HG03565 (cell line): Measurements from ENCODE around the gene USP5.

Experiments
- ATAC-seq: cut with Tn5 transposase; IDR thresholded peaks from one replicate; pipeline ENCODE4 v1.9.1; 2021; ENCODE audit warnings: mild to moderate bottlenecking, moderate library complexity; ENCODE audit not compliant: unreplicated experiment

The USP5 gene

DNA sequence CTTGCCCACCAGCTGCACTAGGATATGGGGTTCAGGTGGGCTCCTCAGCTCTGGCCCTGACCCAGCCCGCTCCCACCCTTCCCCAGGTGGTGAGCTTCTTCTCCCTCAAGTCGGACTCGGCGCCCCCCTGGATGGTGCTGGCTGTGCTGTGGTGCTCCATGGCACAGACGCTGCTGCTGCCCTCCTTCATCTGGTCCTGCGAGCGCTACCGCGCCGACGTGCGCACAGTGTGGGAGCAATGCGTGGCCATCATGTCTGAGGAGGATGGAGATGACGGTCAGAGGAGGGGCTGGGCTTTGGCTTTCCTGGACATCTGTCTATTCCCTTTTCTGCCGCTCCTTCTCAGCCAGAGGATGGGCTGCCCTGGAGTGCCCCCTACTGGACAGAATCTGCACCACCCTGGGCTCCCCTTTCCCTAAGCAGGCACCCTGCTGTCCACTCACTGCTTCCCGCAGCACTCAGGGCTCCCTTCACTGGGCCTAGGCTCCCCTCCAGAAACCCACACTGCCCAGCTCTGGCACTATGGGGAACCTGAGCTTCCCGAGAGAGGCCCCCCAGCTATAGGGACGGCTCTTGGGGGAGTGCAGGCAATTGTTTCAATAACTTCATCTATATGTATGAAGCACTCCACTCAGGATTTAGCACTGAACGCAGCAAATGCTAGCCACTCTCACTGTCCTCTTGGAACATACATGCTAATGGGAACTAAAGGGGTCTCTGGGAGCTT, 26.4 kb upstream of the USP5 start:
- no peak for ATAC-seq

GRCh38 chr12:6826125-6826733, 25.7 kb upstream of the USP5 start:
- no peak for ATAC-seq

DNA sequence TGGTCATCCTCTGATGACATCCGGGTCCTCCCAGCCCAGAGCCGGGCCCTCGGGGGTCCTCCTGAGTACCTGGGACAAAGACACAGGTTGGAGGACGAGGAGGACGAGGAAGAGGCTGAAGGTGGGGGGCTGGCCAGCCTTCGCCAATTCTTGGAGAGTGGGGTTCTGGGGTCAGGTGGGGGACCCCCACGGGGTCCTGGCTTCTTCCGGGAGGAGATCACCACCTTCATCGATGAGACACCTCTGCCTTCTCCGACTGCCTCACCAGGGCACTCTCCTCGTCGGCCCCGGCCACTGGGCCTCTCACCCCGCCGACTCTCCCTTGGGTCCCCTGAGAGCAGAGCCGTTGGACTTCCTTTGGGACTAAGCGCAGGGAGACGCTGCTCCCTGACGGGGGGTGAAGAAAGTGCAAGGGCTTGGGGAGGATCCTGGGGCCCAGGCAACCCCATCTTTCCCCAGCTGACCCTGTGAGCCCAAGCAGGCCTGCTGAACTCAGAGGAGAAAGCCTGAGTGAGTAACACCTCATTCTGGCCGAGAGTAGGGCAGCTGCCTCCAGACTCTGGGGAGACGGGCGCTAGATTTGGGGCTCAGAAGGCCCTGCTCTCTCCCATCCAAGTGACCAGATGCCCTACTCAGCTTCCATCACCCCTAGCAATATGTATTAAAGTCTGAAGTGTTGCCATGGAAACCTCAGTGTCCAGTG, 25.1 kb upstream of the USP5 start:
- ATAC-seq, result no peak

- no peak for ATAC-seq
Observed at GRCh38 chr12:6827437-6827911, 24.5 kb upstream of the USP5 start.

DNA sequence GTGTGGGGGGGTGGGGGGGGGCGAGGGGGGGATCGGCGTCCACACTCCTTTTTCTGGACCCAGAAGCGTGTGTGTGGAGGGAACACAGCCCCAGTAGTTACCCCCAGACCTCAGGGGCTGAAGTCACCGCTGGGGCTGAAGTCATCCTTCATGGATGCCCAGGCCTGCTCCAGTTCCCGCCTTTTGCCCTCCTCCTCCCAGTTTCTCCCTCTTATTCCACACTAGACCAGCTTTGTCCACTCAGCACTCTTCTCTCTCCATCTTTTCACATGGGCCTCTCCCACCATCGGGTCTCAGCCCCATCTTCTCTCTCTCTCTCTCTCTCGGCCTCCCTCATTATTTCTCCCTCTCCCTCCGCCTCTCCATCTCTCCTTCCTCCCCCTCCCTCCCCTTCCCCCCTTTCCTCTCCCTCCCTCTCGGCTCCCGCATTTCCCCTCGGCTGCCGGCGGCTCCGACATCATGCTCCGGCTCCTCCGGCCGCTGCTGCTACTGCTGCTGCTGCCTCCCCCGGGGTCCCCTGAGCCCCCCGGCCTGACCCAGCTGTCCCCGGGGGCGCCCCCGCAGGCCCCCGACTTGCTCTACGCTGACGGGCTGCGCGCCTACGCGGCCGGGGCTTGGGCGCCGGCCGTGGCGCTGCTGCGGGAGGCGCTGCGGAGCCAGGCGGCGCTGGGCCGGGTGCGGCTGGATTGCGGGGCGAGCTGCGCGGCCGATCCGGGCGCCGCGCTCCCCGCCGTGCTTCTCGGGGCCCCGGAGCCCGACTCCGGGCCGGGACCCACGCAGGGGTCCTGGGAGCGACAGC, 23.8 kb upstream of the USP5 start, which contains the start of gene P3H3:
Gene P3H3, plus strand, starts transcription at position 426 of the 799 bp plus-strand sequence. Its CDS starts 34 bp downstream, at position 460.
- ATAC-seq, result no peak

DNA sequence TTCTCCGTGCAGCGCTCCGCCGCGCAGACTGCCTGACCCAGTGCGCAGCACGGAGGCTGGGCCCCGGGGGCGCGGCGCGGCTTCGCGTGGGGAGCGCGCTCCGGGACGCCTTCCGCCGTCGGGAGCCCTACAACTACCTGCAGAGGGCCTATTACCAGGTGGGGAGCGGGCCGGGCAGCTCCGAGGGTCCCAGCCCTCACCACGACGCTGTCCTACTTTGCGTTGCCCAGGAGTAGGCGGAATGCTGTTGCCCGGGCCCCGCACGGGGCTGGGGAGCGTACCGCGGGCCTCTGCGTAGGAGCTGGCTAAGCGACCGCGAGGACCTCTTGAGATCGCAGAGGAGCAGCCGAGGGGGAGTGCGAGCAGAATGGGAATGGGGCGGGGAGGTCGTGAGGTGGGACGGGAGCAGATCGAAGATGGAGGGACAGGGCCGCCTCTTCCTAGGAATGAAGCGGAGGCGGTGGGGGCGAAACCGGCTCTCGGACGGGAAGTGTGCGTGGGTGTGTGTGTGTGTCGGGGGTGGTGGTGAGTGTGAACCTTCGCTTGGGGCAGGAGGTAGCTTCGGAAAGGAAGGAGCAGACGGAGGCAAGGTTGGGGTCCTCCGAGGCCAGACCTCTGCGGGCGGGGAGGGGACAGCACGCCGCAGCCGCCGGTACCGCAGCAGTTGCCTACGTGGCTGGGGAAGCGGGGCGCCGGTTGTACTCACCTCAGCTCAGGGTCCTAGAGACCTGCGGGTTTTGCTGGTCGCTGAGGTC, 23.0 kb upstream of the USP5 start:
- ATAC-seq, result no peak

- ATAC-seq, result no peak
Observed at GRCh38 chr12:6829536-6830220, 22.3 kb upstream of the USP5 start.

DNA sequence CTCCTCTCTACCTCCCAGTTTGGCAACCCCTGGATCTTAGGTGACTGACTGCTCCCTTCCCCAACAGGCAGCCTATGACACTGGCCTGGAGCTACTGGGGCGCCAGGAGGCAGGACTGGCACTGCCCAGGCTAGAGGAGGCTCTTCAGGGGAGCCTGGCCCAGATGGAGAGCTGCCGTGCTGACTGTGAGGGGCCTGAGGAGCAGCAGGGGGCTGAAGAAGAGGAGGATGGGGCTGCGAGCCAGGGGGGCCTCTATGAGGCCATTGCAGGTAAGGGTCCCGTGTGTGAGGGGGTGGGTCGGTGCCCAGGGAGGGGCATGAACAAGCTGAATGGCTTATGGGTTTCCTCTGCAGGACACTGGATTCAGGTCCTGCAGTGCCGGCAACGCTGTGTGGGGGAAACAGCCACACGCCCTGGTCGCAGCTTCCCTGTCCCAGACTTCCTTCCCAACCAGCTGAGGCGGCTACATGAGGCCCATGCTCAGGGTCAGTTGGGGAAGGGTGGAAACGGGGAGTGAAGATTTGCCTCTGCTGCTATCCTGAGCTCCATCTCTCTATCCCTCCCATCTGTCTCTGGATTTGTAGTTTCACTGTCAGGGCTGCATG, 21.6 kb upstream of the USP5 start:
- ATAC-seq, result no peak

GRCh38 chr12:6830999-6831398, 21.0 kb upstream of the USP5 start:
- no peak for ATAC-seq

GRCh38 chr12:6831450-6831995, 20.4 kb upstream of the USP5 start:
- no peak for ATAC-seq

- ATAC-seq, result no peak
Observed at GRCh38 chr12:6832125-6832524, 19.8 kb upstream of the USP5 start.

DNA sequence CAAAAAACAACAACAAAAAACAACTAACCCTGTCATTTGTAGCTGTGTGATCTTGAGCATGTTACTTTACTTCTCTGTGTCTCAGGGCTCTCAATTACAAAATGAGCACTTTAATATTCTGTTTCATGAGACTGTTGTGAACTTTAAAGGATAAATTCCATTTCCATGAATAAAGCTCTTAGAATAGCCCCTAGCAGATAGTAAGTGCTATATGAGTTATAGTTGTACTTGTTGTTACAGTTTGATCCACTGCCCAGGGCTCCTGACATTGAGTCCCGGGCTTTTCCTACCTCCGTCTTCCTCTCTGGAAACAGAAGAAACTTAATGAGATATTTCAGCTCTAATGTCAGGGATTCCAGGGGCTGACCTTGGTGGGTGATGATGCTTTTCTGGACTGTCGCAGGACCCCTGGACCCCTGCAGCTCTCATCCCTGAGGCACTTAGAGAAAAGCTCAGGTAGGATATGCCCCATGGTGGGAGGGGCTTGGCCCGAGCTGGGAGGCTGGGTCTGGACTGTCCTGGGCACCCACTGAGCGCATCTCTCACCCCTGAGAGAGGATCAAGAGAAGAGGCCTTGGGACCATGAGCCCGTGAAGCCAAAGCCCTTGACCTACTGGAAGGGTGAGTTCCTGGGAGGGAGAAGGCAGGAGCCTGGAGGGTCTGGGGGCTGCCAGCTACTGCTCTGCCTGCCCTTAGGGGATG, 18.6 kb upstream of the USP5 start:
- ATAC-seq, result no peak

DNA sequence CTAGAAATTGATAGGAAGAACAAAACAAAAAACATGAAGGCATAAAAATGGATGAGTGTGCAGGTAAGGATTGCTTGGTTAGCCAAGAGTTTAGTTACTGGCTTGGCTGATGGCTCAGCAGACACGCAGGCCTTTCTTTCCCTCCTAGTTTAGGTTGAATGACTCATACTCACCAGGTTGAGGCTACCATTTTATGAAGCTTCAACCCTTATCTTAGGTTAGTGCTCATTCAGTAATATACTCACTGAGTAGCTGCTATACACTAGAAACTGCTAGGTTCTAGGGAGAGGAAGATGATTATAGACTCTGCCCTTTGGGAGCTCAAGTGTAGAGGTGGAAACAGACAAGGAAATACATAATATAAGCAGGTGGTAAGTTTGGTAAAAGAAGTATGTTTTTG, 17.7 kb upstream of the USP5 start:
- ATAC-seq, result no peak

DNA sequence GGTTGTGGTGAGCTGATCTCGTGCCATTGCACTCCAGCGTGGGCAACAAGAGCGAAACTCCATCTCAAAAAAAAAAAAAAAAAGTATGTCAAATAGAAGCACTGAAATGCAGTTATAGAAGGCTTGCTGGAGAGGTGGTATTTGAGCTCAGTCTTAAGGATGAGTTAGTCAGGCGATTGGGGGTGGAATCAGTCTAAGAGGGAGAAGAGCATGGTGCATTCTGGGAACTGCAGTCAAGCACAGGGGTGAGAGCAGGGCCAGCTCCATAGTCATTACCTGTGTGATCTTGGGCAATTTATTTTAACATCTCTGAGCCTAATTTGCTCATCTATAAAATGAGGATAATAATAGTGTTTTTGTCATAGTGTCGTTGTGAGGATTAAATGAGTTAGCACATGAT, 17.1 kb upstream of the USP5 start:
- ATAC-seq, result no peak

DNA sequence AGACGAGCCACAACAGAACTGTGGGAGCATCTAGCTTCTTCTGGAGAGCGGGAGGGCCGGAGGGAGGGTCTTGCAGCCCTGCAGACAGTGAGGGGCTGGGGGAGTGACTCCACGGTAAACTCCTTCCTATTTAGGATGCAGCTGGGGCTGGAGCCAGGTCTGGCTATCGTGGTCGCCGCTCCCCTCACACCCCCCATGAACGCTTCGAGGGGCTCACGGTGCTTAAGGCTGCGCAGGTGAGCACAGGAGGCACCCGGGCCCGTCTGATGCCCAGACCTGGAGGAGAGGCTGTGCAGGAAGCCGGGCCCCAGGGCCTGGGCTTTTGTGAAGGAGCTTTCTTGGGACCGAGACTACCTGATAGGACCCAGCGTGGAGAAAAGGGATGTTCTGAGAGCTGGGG, 15.1 kb upstream of the USP5 start:
- ATAC-seq, result no peak

- ATAC-seq, result no peak
Observed at GRCh38 chr12:6837370-6838060, 14.4 kb upstream of the USP5 start.

- no peak for ATAC-seq
Observed at GRCh38 chr12:6838854-6839253, 13.1 kb upstream of the USP5 start.
